OCI-M1 (cell line): ENCODE data around the gene KIRREL1.

ENCODE experiments used
- DNase-seq: peaks from one replicate; lab custom pipeline; 2025; lab: John Stamatoyannopoulos, UW

The KIRREL1 gene

DNA sequence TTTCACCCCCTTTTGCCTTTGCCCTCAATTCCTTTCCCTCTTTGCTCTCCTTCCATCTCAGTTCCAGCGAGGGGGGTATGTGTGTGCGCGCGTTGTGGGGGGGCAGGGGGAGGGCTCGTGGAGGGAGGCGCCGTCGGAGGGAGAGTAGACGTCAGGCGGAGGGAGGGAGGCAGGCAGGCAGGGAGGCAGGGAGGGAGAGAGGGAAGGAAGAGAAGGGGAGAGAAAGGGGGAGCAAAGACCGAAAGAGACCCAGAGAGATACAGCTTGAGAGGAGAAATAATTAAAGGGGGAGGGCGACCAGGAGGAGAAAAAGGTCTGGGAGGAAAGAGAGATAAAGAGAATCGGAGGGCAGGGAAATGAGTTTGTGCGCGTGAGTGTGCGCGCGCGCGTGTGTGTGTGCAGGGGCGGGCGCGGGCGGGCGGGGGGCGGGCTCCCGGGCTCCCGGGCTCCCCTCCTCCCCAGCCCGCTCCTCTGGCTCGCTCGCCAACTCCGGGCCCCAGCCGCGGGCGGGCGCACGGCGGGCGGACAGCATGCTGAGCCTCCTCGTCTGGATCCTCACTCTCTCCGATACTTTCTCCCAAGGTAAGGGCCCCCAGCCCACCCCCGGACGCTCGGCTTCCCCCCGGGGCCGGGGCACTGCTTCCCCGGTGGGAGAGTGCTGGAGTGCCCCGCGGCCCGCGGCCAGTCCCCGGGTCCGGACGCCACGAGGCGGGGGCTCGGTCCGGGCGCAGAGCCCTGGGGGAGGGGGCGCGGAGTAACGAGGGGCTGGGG is at the start of gene KIRREL1:
Gene KIRREL1 (plus strand): TSS at position 499 of the 771 bp plus-strand sequence. CDS start 32 bp downstream, at position 531.
- DNase-seq: no peak

DNA sequence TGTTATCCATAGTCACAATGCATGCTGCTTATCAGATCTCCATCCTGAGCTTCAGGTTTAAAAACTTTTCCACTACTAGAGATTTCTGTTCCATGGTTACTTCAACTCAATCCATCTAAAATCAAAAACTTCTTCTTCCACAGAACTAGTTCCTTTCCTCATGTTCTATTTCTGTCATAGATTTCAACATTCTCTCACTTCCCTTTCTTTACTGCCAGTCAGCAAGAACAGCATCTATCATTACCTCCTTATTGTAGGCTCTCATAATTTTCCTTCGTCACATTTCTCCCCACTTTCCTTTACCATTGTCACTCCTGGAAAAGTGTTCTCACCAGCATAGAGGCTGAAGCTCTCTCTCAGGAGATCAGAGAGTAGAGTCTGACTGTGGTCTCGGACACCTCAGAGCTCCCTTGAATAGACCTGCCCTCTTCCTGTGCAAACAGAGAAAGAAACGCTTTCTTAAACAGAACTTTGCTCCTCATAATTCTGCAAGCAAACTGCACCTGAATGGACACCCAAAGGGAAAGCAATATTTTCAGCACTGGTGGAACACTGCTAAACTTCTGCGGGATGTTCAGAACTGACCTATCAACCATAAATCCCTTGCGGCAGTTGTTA is 48.7 kb upstream of the KIRREL1 start:
- no peak for DNase-seq

DNA sequence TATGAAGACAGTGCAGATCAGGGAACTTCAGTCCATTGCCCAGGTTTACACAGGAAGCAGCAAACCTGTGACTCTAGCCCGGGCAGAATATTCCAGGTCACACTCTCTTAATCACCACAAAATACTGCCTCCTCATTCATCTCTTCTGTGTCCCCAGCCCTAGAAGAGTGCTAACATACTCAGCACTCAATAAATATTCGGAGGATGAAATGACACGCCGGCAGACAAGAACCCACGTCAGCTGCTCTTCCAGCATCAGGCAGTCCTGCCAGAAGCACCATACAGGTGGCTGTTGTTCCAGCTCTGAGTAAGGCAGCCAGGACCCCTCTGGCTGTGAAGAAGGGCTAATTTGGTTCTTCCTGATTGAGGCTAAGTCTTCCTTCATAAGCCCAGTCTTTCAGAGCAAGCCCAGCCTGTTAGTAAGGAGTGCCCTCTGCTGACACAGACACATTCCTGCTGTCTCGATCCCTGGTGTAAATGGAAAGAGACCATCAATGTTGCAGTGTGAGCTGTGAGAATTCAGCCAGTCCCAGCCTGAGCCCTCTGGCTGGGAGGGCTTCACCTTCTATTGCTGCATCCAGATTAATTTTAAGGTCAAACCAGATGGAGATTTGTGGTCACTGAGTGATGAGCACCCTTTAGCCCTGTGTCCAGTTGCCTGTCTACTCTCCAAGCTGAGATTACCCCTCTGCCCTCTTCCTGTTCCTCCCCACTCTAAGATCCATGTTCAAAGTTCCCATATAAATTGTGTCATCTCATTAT is 45.0 kb upstream of the KIRREL1 start:
- DNase-seq: peak; percentile 56

DNA sequence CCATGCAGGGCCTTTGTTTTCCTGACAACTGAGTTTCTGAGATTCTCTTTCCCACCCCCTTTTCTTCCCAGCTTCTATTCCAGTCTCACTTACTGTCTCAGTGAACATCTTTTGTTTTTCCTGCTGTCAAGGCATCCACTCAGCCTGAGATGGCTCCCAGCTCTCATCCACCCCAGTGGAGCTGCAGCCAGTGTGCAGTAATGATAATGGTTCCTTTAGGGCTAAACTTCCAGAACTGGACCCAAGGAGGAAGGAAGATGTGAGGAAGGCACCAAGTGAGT is 44.4 kb upstream of the KIRREL1 start:
- no peak for DNase-seq

DNA sequence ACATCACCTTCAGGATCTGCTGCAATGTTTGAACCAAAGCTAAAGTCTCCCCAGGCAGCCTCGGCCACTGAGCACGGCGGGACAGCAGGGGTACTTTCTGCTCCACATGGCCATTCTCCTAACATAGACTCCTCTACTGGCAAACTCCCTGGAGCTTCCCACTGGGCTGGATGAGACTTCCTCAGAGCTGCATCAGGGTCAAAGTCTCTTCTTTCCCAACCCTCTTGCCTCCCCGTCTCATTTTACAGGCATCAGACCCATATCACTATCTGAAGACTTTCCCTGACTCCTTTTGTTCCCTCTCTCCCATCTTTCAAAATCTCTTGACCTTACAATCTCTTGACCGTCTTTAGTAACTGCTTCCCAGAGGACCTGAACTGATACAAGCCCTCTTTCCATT is 42.2 kb upstream of the KIRREL1 start:
- DNase-seq: no peak

DNA sequence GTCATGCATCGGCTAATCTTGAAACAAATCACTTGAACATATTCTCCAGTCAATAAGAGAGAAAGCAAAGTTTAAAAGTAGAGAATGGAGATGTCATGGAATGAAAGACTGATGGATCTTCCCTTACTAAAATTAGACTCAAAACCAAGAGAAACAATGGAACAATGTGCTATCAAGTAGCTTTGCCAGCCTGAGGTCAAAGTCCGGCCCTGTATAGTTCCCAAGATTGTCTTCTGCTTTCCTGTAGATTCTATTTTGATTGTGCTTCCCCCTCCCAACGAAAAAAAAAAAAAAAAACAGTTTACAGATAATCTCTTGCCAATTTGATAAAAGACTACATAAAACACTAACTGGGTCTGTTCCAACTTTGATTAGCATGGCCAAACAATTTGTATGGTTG is 40.8 kb upstream of the KIRREL1 start:
- DNase-seq: no peak

DNA sequence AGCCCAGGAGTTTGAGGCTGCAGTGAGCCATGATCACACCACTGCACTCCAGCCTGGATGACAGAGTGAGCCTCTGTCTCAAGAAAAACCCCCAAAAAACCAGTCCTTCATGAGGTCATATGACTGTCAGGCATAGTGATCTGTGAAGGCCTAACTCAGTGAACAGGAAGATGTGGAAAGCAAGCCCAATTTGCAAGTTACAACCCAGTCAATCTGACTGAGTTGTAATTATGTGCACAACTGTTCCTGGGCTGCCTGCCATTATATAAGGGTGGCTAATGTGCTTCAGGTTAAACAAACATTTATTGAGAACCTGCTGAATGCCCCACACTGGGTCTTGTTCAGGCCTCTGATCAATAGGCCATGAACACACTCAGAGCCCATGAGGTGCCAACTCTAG is 38.2 kb upstream of the KIRREL1 start:
- DNase-seq: no peak

DNA sequence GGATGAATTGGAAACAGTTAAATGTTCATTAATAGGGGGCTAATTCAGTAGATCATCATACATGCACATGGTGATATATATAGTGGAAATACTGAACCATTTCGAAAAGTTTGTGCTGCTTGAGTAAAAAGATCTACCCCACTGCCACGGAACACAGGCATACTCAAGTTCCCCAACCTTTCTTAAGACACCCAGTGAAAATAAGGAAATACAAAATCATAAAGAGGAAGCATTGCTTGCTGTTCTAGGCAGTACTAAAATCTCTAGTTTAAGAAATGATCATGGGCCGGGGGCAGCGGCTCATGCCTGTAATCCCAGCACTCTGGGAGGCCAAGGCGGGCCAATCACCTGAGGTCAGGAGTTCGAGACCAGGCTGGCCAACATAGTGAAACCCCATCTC is 37.6 kb upstream of the KIRREL1 start:
- peak; percentile 11 for DNase-seq

DNA sequence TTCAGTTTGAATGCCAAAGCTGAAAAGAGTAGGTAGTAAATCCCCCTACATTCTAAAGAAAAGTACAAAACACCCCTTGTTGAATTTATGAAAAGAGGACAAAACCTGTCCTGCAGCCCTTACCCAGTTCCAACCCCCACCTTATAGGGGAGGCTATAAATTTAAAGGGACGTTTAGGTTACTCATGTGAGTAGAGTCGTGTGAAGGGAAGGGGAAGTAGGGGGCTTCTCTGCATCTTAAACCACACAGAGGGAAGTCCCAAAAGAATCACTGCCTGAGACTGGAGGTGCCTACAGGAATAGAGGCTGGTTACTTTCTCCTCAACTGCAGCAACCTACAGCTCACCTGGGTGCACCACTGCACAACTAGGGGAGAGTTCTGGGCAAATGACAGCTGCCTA is 36.7 kb upstream of the KIRREL1 start:
- no peak for DNase-seq

DNA sequence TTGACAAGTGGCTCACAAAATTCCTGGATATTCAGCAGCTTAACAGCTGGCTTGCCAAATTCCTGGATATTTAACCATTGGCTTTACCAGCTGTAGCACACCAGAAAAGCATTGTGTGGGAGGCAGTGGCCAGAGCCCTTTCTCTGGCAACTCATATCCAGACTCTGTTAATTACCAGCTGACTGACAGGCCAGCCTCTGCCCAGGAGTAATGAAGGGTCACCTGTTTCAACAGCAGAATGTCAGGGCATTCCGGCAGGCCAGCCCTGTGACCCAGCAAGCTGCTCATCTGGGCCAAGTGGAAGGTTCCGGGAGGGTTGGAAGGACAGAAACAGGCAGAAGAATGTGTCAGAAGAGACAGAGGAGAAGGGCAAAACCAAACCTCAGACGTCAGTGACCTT is 35.2 kb upstream of the KIRREL1 start:
- DNase-seq: no peak

DNA sequence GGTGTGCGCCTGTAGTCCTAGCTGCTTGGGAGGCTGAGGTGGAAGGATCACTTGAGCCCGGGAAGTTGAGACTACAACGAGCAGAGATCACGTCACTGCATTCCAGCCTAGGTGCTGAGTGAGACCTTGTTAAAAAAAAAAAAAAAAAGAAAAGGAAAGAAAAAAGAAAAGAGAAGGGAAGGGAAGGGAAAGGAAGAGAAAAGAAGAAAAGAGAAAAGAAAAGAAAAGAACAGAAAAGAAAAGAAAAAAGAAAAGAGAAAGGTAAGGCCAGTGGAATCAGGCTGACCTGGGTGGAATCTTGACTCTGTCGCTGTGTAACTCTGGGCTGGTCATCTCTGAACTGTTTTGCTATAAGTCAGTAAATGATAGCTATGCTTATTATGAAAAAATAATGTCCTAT is 33.7 kb upstream of the KIRREL1 start:
- no peak for DNase-seq

DNA sequence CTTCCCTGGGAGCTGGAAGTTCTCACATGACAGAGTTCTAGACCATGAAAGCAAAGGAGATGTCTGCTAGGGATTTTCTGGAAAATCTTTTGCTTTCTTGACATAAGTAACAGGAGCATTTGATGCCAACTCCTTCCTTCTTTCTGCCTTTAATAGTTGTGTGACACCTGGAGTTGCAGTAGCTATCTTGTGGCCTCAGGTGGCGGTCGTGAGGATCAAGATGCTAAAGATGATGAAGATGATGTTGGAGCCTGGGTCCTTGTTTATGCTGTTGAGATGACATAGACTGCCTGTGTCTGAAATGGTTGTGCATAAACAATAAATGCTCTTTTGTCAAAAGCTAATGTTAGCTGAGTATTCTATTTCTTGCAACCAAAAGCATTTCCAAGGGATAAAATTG is 32.7 kb upstream of the KIRREL1 start:
- no peak for DNase-seq

DNA sequence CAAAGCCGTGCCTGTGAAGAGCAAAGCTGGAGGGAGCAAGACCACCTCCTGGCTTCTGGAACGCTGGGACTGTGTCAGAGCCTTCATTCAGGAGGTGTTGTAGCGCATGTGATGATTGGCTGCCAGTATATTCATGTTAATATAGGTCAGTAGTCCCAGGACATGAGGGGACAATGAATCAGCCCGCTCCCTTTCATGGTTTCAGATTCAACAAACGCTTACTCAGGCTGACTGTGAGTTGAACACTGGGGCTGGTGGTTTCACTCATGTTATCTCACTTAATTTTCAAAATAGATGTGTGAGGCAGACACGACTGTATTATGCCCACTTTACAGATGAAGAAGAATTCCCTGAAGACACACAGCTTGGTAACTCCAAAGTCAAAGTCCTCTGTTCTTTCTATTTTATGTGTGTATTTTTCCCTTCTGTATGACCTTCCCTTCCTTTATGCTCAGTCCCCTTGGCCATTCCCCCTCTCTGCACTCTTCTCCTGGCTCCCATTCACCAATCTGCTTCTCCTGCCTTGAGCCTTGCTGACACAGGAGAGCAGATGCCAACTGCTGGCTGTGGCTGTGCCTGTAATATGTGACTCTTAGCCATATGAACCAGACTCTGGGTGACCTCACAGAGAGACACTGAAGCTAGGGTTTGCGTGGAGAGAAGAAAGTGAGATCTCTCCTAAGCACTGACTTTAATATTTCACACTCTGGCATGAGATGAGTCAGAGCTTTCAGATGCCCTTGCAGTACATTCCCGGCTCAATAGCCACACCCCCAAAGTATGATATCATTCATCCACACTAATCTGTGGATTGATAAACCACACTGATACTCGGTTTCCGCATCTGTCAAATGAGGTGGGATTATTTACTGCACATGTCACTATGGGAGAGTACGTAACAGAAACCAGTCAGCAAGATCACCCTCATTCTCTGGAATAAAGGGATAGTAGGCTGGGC is 31.4 kb upstream of the KIRREL1 start:
- peak; percentile 43 for DNase-seq

DNA sequence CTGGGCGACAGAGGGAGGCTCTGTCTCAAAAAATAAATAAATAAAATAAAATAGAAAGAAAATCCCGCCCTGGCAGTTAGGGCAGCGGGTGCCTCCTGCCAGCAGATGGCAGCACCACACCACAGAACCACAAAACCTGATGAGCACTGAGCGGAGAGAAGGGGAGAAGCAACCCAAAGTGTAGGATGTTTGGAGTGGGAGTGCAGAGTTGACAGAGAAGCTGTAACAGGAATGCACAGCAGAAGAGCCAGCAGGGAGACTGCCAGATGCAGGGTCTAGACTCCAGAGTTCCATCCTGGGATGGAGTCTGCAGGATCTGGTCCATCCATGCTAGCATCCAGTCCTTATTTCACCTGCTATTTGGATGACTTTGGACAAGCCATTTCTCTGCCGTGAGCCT is 29.7 kb upstream of the KIRREL1 start:
- peak; percentile 75 for DNase-seq

DNA sequence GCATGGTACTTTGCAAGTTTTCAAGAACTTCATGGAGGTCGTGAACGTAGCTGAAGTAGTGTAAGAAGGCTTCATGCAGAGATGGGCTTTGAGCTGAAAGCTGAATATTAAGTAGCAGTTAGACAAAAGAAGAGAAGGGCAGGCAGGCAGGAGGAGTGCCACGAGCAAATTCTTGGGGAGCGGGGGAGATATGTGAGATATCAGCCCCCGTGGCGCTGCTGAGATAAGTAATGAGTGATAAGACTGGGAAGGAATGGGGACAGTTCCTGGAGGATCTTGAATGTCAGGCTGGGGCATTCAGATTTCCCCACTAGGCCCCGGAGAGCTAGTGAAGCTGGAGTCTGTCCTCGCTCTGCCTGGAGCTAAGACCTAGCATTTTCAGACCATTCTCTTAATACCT is 27.9 kb upstream of the KIRREL1 start:
- no peak for DNase-seq

DNA sequence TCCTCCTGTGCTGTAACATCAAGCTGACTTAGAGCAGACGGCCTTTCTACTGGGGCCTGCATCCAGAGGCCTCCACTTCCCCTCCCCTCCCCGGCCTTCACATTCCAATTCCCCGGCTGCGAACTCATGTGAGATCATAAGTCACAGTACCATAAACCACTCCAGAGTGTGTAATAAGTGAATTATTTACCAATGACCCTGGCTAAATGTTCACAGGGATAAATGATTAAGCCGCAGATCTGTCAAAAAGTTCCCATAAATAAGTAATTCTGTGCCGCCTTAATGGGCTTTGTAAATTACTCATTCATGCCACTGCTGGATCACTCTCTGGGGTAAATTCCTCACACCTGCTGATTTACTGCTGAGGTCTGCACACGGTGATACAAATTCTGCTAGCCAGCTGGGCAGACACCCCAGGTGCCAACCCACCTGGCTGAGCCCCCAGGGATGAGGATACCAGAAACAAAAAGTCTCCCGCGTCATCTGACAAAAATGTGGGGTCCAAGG is 27.4 kb upstream of the KIRREL1 start:
- no peak for DNase-seq

DNA sequence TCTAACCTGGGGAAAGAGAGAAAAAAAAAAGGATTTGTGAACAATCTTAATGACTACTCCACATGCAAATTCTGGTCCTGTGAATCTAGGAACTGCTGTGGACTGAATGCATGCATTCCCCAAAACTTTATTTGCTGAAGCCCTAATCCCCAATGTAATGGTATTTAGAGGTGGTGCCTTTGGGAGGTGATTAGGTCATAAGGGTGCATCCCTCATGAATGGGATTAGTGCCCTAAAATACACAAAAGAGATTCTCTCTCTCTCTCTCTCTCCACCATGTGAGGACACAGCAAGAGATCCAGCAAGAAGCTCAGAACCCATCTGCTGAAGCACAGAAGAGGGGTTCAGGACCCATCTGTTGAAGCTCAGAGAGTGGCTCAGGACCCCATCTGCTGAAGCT is 26.2 kb upstream of the KIRREL1 start:
- DNase-seq: no peak

DNA sequence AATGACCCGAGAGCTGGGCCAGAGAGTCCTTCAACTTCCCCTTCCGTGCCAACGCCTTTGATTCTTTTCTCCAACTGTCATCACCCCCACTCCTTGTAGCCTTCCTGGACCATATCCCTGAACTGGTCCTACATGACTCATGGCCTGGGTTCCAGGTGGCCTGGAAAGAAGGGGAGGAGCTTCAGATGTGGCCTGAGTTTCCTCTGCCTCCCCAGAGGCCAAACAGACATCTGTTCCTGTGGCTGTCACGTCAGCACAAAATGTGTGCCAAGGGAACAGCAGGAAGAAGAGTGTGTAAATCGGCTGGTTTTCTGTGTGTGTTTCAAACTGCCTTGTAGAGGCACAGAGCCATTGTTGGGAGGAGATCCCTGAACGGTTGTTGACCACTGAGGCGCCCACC is 24.9 kb upstream of the KIRREL1 start:
- no peak for DNase-seq

DNA sequence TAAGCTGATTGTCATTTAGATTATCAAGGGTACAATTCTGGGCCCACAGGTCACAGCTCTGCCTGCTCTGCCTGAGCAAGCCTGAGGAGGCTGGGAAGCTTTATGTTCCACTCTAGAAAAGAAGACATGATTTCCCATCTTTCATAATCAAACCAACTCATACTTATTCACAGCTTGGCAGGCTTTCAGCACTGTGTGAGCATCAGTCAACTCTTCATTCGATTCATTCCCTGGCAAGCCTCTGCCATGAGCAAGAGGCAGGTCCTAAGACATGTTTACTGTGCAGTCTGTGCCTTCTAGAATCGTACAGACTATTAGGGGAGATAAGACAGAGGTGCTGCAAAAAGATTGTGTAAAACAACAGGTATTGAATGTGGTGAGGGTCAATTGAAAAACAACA is 24.5 kb upstream of the KIRREL1 start:
- DNase-seq: no peak

DNA sequence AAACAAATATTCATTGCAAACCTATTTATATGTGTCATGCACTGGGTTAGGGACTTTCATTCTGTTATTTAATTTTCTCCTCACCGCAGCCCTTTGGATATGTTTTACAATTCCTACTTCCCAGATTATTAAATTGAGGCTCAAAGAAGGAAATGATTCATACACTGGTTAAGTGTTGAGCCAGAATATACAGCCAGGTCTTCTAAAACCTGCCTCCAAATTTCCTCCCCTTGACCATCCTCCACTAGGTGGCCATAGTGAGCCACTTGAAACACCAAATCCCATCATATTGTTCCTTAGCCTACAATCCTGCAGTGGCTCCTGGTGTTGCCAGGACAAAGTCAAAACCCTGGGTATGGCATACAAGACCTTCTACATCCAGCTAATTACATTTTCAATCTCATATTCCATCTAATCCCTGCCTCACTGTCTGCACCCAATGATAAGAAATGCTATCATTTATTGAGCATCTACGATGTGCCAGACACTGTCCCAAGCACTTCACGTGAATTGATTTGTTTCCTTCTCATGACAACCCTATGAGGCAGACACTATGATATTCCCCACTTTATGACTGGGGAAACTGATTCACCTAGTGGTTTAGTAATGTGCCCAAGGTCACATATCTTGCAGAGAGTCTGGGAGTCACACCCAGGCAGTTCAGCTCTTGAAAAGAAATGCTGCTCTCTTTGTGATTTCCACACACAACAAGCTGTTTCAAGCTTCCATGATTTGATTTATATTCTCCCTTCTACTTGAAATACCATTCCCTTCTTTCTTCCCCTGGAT is 23.6 kb upstream of the KIRREL1 start:
- peak; percentile 55 for DNase-seq

DNA sequence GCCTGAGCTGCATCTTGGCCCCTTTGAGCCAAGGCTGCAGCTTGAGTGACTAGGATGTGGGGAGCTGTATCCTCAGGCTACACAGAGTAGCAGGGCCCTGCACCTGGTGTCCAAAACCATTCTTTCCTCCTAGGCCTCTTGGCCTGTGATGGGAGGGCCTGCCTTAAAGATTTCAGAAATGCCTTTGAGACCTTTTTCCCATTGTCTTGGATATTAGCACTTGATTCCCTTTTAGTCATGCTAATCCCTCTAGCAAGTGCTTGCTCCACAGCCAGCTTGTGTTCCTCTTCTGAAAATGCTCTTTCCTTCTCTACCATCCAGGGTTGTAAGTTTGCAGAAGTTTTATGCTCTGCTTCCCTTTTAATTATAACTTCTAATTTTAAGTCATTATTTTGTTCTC is 21.7 kb upstream of the KIRREL1 start:
- DNase-seq: no peak
